Neural progenitor cell (in vitro differentiated cells): ENCODE measurements around the gene LMAN1L. TPM values are rescaled to one million over a fixed set of nuclear protein-coding genes. Genes with fewer than 3 reads are reported as not detected.
A peak's percentile ranks its signal among the peaks of the same experiment; 100 is the strongest.

Experiments used
- DNase-seq: peaks from one replicate; pipeline ENCODE4 v3.0.0-alpha.2; 2016; ENCODE audit warnings: low spot score
- H2AFZ ChIP-seq: fragments of 200-600 bp; sonication (generic); replicated peaks from 2 replicates; pipeline ENCODE4 v1.6.1; 2016; ENCODE audit warnings: antibody characterized with exemption
- H3F3A ChIP-seq: fragments of 200-600 bp; sonication (generic); 2 replicates; pipeline ENCODE4 v1.6.1; 2016; ENCODE audit warnings: antibody characterized with exemption, low read depth
- H3K27ac ChIP-seq: fragments of 200-600 bp; sonication (generic); 2 replicates; pipeline ENCODE4 v1.5.1; 2016; ENCODE audit warnings: mild to moderate bottlenecking
- H3K27me3 ChIP-seq: fragments of 200-600 bp; sonication (generic); 2 replicates; pipeline ENCODE4 v1.6.1; 2016; ENCODE audit warnings: mild to moderate bottlenecking, moderate library complexity
- H3K36me3 ChIP-seq: fragments of 200-600 bp; sonication (generic); 2 replicates; pipeline ENCODE4 v1.5.1; 2016
- H3K4me1 ChIP-seq: fragments of 200-600 bp; sonication (generic); 2 replicates; pipeline ENCODE4 v1.6.1; 2016; ENCODE audit warnings: mixed run types
- H3K4me2 ChIP-seq: fragments of 200-600 bp; sonication (generic); 2 replicates; pipeline ENCODE4 v1.6.1; 2016
- H3K4me3 ChIP-seq: fragments of 200-600 bp; sonication (generic); 2 replicates; pipeline ENCODE4 v1.5.1; 2016
- H3K79me2 ChIP-seq: fragments of 200-600 bp; sonication (generic); 2 replicates; pipeline ENCODE4 v1.6.1; 2016; ENCODE audit warnings: low read depth
- H3K9ac ChIP-seq: fragments of 200-600 bp; sonication (generic); 2 replicates; pipeline ENCODE4 v1.6.1; 2016
- H3K9me3 ChIP-seq: fragments of 200-600 bp; sonication (generic); 2 replicates; pipeline ENCODE4 v1.5.1; 2016; ENCODE audit warnings: low read depth
- H4K20me1 ChIP-seq: fragments of 200-600 bp; sonication (generic); 2 replicates; pipeline ENCODE4 v1.6.1; 2016; ENCODE audit warnings: low read depth
- H3K27ac Mint-ChIP-seq: 3 replicates; pipeline ENCODE4 v1.8.0; 2021; ENCODE audit warnings: mixed read lengths
- H3K27me3 Mint-ChIP-seq: 2 replicates; pipeline ENCODE4 v1.8.0; 2022; ENCODE audit warnings: low read depth, mild to moderate bottlenecking, inconsistent platforms, moderate library complexity, mixed read lengths; ENCODE audit not compliant: insufficient read depth
- H3K36me3 Mint-ChIP-seq: 3 replicates; pipeline ENCODE4 v1.8.0; 2021; ENCODE audit warnings: mixed read lengths
- H3K4me1 Mint-ChIP-seq: 3 replicates; pipeline ENCODE4 v1.8.0; 2021; ENCODE audit warnings: mixed read lengths
- H3K4me3 Mint-ChIP-seq: 3 replicates; pipeline ENCODE4 v1.8.0; 2021; ENCODE audit warnings: mild to moderate bottlenecking, moderate library complexity, mixed read lengths
- H3K9me3 Mint-ChIP-seq: 3 replicates; pipeline ENCODE4 v1.8.0; 2020; ENCODE audit warnings: mixed read lengths
- CTCF ChIP-seq: fragments of 200-600 bp; sonication (generic); IDR thresholded peaks from 2 replicates; pipeline ENCODE4 v1.5.1; 2017; ENCODE audit warnings: antibody characterized with exemption, mild to moderate bottlenecking
- EZH2 ChIP-seq: fragments of 200-600 bp; sonication (generic); IDR thresholded peaks from 2 replicates; pipeline ENCODE4 v1.6.1; 2017; ENCODE audit warnings: antibody characterized with exemption, mild to moderate bottlenecking, moderate library complexity
- EZH2phosphoT487 ChIP-seq: fragments of 200-600 bp; sonication (generic); IDR thresholded peaks from 2 replicates; pipeline ENCODE4 v1.6.1; 2017; ENCODE audit warnings: antibody characterized with exemption
- total RNA-seq: library from RNA; depleted of rRNA; stranded (reverse); fragments of >200 nt; gene quantifications from 2 replicates; pipeline ENCODE4 v1.2.3, GENCODE V29; 2015; ENCODE audit warnings: low replicate concordance

The LMAN1L gene
- total RNA-seq, 1 donor from 2014 or later, result not detected

- peaks cover 20% of the 10 kb centered on the region for H3K4me1 ChIP-seq
- H3K36me3 Mint-ChIP-seq, result peaks cover 2% of the 10 kb centered on the region
- no peaks in the 10 kb centered on the region for H3F3A ChIP-seq
- H3K4me1 Mint-ChIP-seq, result peaks cover 43% of the 10 kb centered on the region
- peaks cover 98% of the 10 kb centered on the region for H4K20me1 ChIP-seq
- H3K27me3 Mint-ChIP-seq, result no peaks in the 10 kb centered on the region
- no peaks in the 10 kb centered on the region for H3K36me3 ChIP-seq
- H3K79me2 ChIP-seq, result peaks cover 71% of the 10 kb centered on the region
- no peak overlapping the region for H3K4me2 ChIP-seq
- H3K4me3 Mint-ChIP-seq, result no peak overlapping the region
- H3K9me3 ChIP-seq, result no peaks in the 10 kb centered on the region
- no peaks in the 10 kb centered on the region for H3K27me3 ChIP-seq
- H3K4me3 ChIP-seq, result no peak overlapping the region
- TF ChIP-seq EZH2, result no peak
- no peak for TF ChIP-seq EZH2phosphoT487
- TF ChIP-seq CTCF, result no peak
- H2AFZ ChIP-seq, result no peak overlapping the region
- no peak overlapping the region for H3K9ac ChIP-seq
- H3K27ac Mint-ChIP-seq, result peak overlapping the region; percentile 53
- no peak overlapping the region for H3K27ac ChIP-seq
- no peaks in the 10 kb centered on the region for H3K9me3 Mint-ChIP-seq
- DNase-seq, result no peak
Observed at GRCh38 chr15:74790080-74790916, 22.3 kb upstream of the LMAN1L start.

- no peaks in the 10 kb centered on the region for H3K9me3 Mint-ChIP-seq
- no peak overlapping the region for H3K4me3 Mint-ChIP-seq
- no peaks in the 10 kb centered on the region for H3K9me3 ChIP-seq
- H3K27ac ChIP-seq, result no peak overlapping the region
- H3K79me2 ChIP-seq, result peaks cover 67% of the 10 kb centered on the region
- peaks cover 2% of the 10 kb centered on the region for H3K36me3 Mint-ChIP-seq
- H3F3A ChIP-seq, result no peaks in the 10 kb centered on the region
- H3K9ac ChIP-seq, result no peak overlapping the region
- H3K4me3 ChIP-seq, result no peak overlapping the region
- H3K4me2 ChIP-seq, result no peak overlapping the region
- no peak for DNase-seq
- no peak overlapping the region for H3K27ac Mint-ChIP-seq
- H3K4me1 Mint-ChIP-seq, result peaks cover 43% of the 10 kb centered on the region
- TF ChIP-seq EZH2, result no peak
- TF ChIP-seq CTCF, result no peak
- no peak for TF ChIP-seq EZH2phosphoT487
- H3K4me1 ChIP-seq, result peaks cover 20% of the 10 kb centered on the region
- H3K36me3 ChIP-seq, result no peaks in the 10 kb centered on the region
- H4K20me1 ChIP-seq, result peaks cover 97% of the 10 kb centered on the region
- no peaks in the 10 kb centered on the region for H3K27me3 ChIP-seq
- H3K27me3 Mint-ChIP-seq, result no peaks in the 10 kb centered on the region
- H2AFZ ChIP-seq, result no peak overlapping the region
Observed at GRCh38 chr15:74791007-74791406, 21.6 kb upstream of the LMAN1L start.

- H3K9me3 Mint-ChIP-seq, result no peaks in the 10 kb centered on the region
- H3K4me1 Mint-ChIP-seq, result peaks cover 43% of the 10 kb centered on the region
- Histone ChIP-seq H3K27me3 (no peaks in the 10 kb centered on the region), H3K9me3 (no peaks in the 10 kb centered on the region), H3K4me1 (peaks cover 20% of the 10 kb centered on the region), H3K4me3 (no peak overlapping the region), H3F3A (no peaks in the 10 kb centered on the region), H3K4me2 (no peak overlapping the region), H4K20me1 (peaks cover 97% of the 10 kb centered on the region), H3K36me3 (no peaks in the 10 kb centered on the region), H3K27ac (no peak overlapping the region), H2AFZ (no peak overlapping the region), H3K79me2 (peaks cover 60% of the 10 kb centered on the region), H3K9ac (no peak overlapping the region)
- TF ChIP-seq CTCF (no peak), EZH2 (no peak), EZH2phosphoT487 (no peak)
- H3K27ac Mint-ChIP-seq, result no peak overlapping the region
- H3K27me3 Mint-ChIP-seq, result no peaks in the 10 kb centered on the region
- no peak overlapping the region for H3K4me3 Mint-ChIP-seq
- no peak for DNase-seq
- peaks cover 2% of the 10 kb centered on the region for H3K36me3 Mint-ChIP-seq
Observed at GRCh38 chr15:74791667-74792066, 21.0 kb upstream of the LMAN1L start.
